H7 (cell line): Measurements from ENCODE around the gene SNRNP70. TPM values are rescaled to one million over a fixed set of nuclear protein-coding genes. Genes with fewer than 3 reads are reported as not detected.
"Not testable (repeated sequence)": the region's sequence is repeated elsewhere in the genome, so short reads cannot be mapped to it uniquely, and the experiment has no call there.

Source experiments
- DNase-seq: peaks from one replicate; pipeline ENCODE4 v3.0.0; 2012
- H3K27me3 ChIP-seq: 2 replicates; pipeline ENCODE4 v1.6.0; 2011; ENCODE audit warnings: mild to moderate bottlenecking, low read length; ENCODE audit not compliant: control insufficient read depth, insufficient read depth
- H3K36me3 ChIP-seq: replicated peaks from 2 replicates; pipeline ENCODE4 v1.5.1; 2011; ENCODE audit warnings: low read length; ENCODE audit not compliant: control insufficient read depth, insufficient read depth
- H3K4me3 ChIP-seq: 2 replicates; pipeline ENCODE4 v1.5.1; 2011; ENCODE audit warnings: low read depth, mild to moderate bottlenecking, control low read depth, low read length, moderate library complexity; ENCODE audit not compliant: insufficient read depth
- total RNA-seq: library from RNA; depleted of rRNA; stranded (reverse); fragments of >200 nt; shearing (Covaris generic); gene quantifications from 2 replicates; pipeline ENCODE4 v1.2.3, GENCODE V29; 2014

The SNRNP70 gene
- total RNA-seq, 1 experiment from 2014 or later: 397 TPM

GRCh38 chr19:49129238-49129583 lies 44.0 kb downstream of the SNRNP70 start:
- Histone ChIP-seq H3K36me3 (no peaks in the 10 kb centered on the region; the same call in 1 of the 2 replicates), H3K4me3 (peak overlapping the region; percentile 48), H3K27me3 (peaks cover 27% of the 10 kb centered on the region; the same call in 1 of the 2 replicates)
- DNase-seq: peak; percentile 89

GRCh38 chr19:49130325-49130724 lies 45.1 kb downstream of the SNRNP70 start:
- Histone ChIP-seq H3K27me3 (peaks cover 24% of the 10 kb centered on the region; the same call in 1 of the 2 replicates), H3K36me3 (no peaks in the 10 kb centered on the region; the same call in 1 of the 2 replicates), H3K4me3 (no peak overlapping the region)
- DNase-seq: peak; percentile 23

- peaks cover 20% of the 10 kb centered on the region; the same call in 1 of the 2 replicates for H3K27me3 ChIP-seq
- DNase-seq: peak; percentile 92
- peaks cover 1% of the 10 kb centered on the region for H3K36me3 ChIP-seq
- peak overlapping the region; percentile 47 for H3K4me3 ChIP-seq
These were observed 47.8 kb downstream of the SNRNP70 start for GRCh38 chr19:49132974-49133609.

GRCh38 chr19:49133621-49134454 lies 48.6 kb downstream of the SNRNP70 start:
- H3K36me3 ChIP-seq: peaks cover 1% of the 10 kb centered on the region
- H3K4me3 ChIP-seq: peak overlapping the region; percentile 47
- peaks cover 20% of the 10 kb centered on the region; the same call in 1 of the 2 replicates for H3K27me3 ChIP-seq
- DNase-seq: peak; percentile 95

- no peak for DNase-seq
- Histone ChIP-seq H3K4me3 (no peak overlapping the region), H3K36me3 (peaks cover 1% of the 10 kb centered on the region), H3K27me3 (peaks cover 12% of the 10 kb centered on the region; the same call in 1 of the 2 replicates)
These were observed 50.4 kb downstream of the SNRNP70 start for GRCh38 chr19:49135686-49136085.

GRCh38 chr19:49136771-49137171 lies 51.5 kb downstream of the SNRNP70 start:
- peaks cover 2% of the 10 kb centered on the region for H3K36me3 ChIP-seq
- H3K27me3 ChIP-seq: peaks cover 13% of the 10 kb centered on the region; the same call in 1 of the 2 replicates
- DNase-seq: peak; percentile 25
- H3K4me3 ChIP-seq: no peak overlapping the region

- H3K4me3 ChIP-seq: no peak overlapping the region
- H3K36me3 ChIP-seq: peaks cover 2% of the 10 kb centered on the region
- no peak for DNase-seq
- H3K27me3 ChIP-seq: peaks cover 4% of the 10 kb centered on the region; the same call in 1 of the 2 replicates
These were observed 55.7 kb downstream of the SNRNP70 start for GRCh38 chr19:49140951-49141350.

- peaks cover 4% of the 10 kb centered on the region; the same call in 1 of the 2 replicates for H3K27me3 ChIP-seq
- H3K36me3 ChIP-seq: peaks cover 2% of the 10 kb centered on the region
- no peak for DNase-seq
- H3K4me3 ChIP-seq: no peak overlapping the region
These were observed 56.1 kb downstream of the SNRNP70 start for GRCh38 chr19:49141352-49141751.

GRCh38 chr19:49142866-49143335 lies 57.6 kb downstream of the SNRNP70 start:
- H3K4me3 ChIP-seq: peak overlapping the region; percentile 53
- peaks cover 1% of the 10 kb centered on the region; the same call in 1 of the 2 replicates for H3K36me3 ChIP-seq
- DNase-seq: peak; percentile 98
- H3K27me3 ChIP-seq: peaks cover 4% of the 10 kb centered on the region; the same call in 1 of the 2 replicates

GRCh38 chr19:49145573-49146407 lies 60.5 kb downstream of the SNRNP70 start:
- Histone ChIP-seq H3K4me3 (peak overlapping the region; percentile 43), H3K36me3 (peaks cover 1% of the 10 kb centered on the region; the same call in 1 of the 2 replicates), H3K27me3 (peaks cover 7% of the 10 kb centered on the region; the same call in 1 of the 2 replicates)
- DNase-seq: peak; percentile 94

- not testable (repeated sequence) for DNase-seq, H3K36me3 ChIP-seq
- Histone ChIP-seq H3K27me3 (peaks cover 10% of the 10 kb centered on the region; the same call in 1 of the 2 replicates), H3K4me3 (peak overlapping the region; percentile 43)
These were observed 61.1 kb downstream of the SNRNP70 start for GRCh38 chr19:49146408-49146770.

- DNase-seq: no peak
- H3K27me3 ChIP-seq: peaks cover 19% of the 10 kb centered on the region
- H3K4me3 ChIP-seq: peak overlapping the region; percentile 77
- no peaks in the 10 kb centered on the region for H3K36me3 ChIP-seq
These were observed 62.9 kb downstream of the SNRNP70 start for GRCh38 chr19:49148044-49148682.

- Histone ChIP-seq H3K4me3 (peak overlapping the region; percentile 94), H3K27me3 (peaks cover 23% of the 10 kb centered on the region), H3K36me3 (no peaks in the 10 kb centered on the region)
- DNase-seq: peak; percentile 98
These were observed 63.8 kb downstream of the SNRNP70 start for GRCh38 chr19:49148784-49149651.
